Amniotic epithelial cell (primary cell): Measurements from ENCODE around the gene CACNB4.

Experiments used
- DNase-seq: peaks from one replicate; pipeline ENCODE4 v3.0.0-alpha.2; 2010; ENCODE audit warnings: low read depth

Gene CACNB4

GRCh38 chr2:151783133-151783520 lies 315.7 kb downstream of the CACNB4 start:
- DNase-seq = no peak
